GM19035 (cell line): ENCODE results near the gene CRYGN.

Source experiments
- ATAC-seq: cut with Tn5 transposase; IDR thresholded peaks from one replicate; pipeline ENCODE4 v1.9.1; 2021; ENCODE audit not compliant: unreplicated experiment

Gene CRYGN

GRCh38 chr7:151427705-151428377 lies 12.1 kb downstream of the CRYGN start:
- no peak for ATAC-seq

GRCh38 chr7:151426904-151427704 lies 12.8 kb downstream of the CRYGN start:
- ATAC-seq = no peak

- ATAC-seq = no peak
Observed at GRCh38 chr7:151426441-151426903, 13.5 kb downstream of the CRYGN start.

GRCh38 chr7:151425670-151426440 lies 14.1 kb downstream of the CRYGN start:
- no peak for ATAC-seq

GRCh38 chr7:151424799-151425198 lies 15.1 kb downstream of the CRYGN start:
- ATAC-seq = no peak

GRCh38 chr7:151423936-151424335 lies 16.0 kb downstream of the CRYGN start:
- no peak for ATAC-seq

GRCh38 chr7:151423226-151423625 lies 16.7 kb downstream of the CRYGN start:
- ATAC-seq = no peak

- no peak for ATAC-seq
Observed at GRCh38 chr7:151422212-151422611, 17.7 kb downstream of the CRYGN start.

- no peak for ATAC-seq
Observed at GRCh38 chr7:151420144-151420543, 19.8 kb downstream of the CRYGN start.

GRCh38 chr7:151416941-151417315 lies 23.0 kb downstream of the CRYGN start:
- ATAC-seq = no peak

- ATAC-seq = no peak
Observed at GRCh38 chr7:151416112-151416940, 23.6 kb downstream of the CRYGN start.

GRCh38 chr7:151415375-151416105 lies 24.4 kb downstream of the CRYGN start:
- no peak for ATAC-seq

- no peak for ATAC-seq
Observed at GRCh38 chr7:151413241-151413640, 26.7 kb downstream of the CRYGN start.

- no peak for ATAC-seq
Observed at GRCh38 chr7:151412318-151412717, 27.6 kb downstream of the CRYGN start.

GRCh38 chr7:151411551-151411950 lies 28.4 kb downstream of the CRYGN start:
- no peak for ATAC-seq

- no peak for ATAC-seq
Observed at GRCh38 chr7:151410405-151411390, 29.2 kb downstream of the CRYGN start.

GRCh38 chr7:151409667-151410404 lies 30.1 kb downstream of the CRYGN start, which contains the start of gene WDR86:
TSS of gene WDR86 (minus strand) at chr7:151410038. CDS start at chr7:151409589, 449 bp downstream.
- no peak for ATAC-seq
